GM06990 (cell line): ENCODE data around the gene ANKS1B.

Source experiments
- DNase-seq: peaks from one replicate; pipeline ENCODE4 v3.0.0-alpha.2; 2011; ENCODE audit not compliant: insufficient read length; ENCODE audit errors: extremely low read depth
- H3K27me3 ChIP-seq: replicated peaks from 2 replicates; pipeline ENCODE4 v1.6.0; 2011; ENCODE audit warnings: low read length; ENCODE audit not compliant: control insufficient read depth, insufficient read depth
- H3K36me3 ChIP-seq: 2 replicates; pipeline ENCODE4 v1.5.1; 2011; ENCODE audit warnings: low read length; ENCODE audit not compliant: control insufficient read depth, insufficient read depth
- H3K4me3 ChIP-seq: replicated peaks from 2 replicates; pipeline ENCODE4 v1.5.1; 2011; ENCODE audit warnings: low read depth, mild to moderate bottlenecking, control low read depth, low read length
- CTCF ChIP-seq: IDR thresholded peaks from 2 replicates; pipeline ENCODE4 v1.5.1; 2011; ENCODE audit warnings: low read length, control low read depth, mild to moderate bottlenecking, inconsistent platforms; ENCODE audit not compliant: insufficient read depth, poor library complexity, severe bottlenecking

The ANKS1B gene

GRCh38 chr12:99079811-99080210, 904.9 kb downstream of the ANKS1B start:
- Histone ChIP-seq H3K4me3 (no peak overlapping the region), H3K27me3 (no peaks in the 10 kb centered on the region; the same call in 1 of the 2 replicates), H3K36me3 (no peaks in the 10 kb centered on the region)
- no peak for DNase-seq
- no peak for TF ChIP-seq CTCF

GRCh38 chr12:99068993-99069747, 915.6 kb downstream of the ANKS1B start:
- no peak for DNase-seq
- H3K36me3 ChIP-seq = no peaks in the 10 kb centered on the region
- no peak for TF ChIP-seq CTCF

DNA sequence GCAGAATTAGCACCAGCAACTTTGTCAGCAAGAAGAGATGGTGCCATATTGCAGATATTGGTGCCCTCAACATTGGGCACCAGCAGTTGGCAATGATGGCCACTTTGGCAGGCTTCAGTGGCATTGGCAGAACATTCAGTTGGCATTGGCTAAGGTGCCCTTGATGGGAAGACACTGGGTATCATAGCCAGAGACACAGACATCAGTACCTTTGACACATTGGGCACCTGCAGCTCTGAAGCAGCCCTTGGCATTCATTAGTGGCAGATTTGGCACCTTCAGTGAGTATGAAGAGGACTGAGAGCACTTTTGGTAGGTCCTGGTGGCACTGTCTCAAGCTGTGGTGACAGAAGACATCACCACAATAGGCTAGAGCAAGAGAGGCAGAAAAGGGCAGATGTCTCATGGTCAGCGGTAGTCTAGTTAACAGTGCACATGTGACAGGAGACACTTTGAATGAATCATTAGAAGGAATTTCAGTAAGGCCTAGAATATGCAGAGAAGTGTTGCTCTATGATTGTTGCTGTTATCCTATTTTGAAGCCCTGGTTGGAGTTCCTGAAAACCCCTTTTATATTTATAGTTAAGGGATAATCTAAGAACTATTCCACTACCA, 917.5 kb downstream of the ANKS1B start:
- no peak for DNase-seq
- Histone ChIP-seq H3K4me3 (no peak overlapping the region), H3K27me3 (no peaks in the 10 kb centered on the region; the same call in 1 of the 2 replicates), H3K36me3 (no peaks in the 10 kb centered on the region)
- TF ChIP-seq CTCF = no peak

More at GRCh38 chr12:99068993-99069747, 915.6 kb downstream of the ANKS1B start:
- Histone ChIP-seq H3K4me3 (no peak overlapping the region), H3K27me3 (no peaks in the 10 kb centered on the region; the same call in 1 of the 2 replicates)

DNA sequence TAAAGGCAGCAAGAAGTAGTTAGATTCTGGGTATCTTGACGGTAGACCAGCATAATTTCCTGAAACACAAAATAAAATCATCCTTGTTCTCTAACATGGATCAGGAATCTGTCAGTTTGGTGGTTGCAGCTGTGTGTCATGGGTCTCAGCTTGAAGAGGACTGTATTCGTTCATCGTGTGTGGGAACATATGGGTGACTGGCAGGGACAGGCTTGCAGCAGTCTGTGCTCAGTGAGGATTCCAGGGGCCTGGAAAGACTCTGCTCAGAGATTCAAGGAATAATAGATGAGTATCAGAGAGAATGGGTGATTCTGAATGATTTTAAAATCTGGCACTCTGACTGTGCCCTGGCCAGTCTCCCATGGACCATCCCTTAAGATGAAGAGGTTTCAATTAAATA, 918.0 kb downstream of the ANKS1B start:
- no peak for TF ChIP-seq CTCF
- Histone ChIP-seq H3K27me3 (no peaks in the 10 kb centered on the region; the same call in 1 of the 2 replicates), H3K4me3 (no peak overlapping the region), H3K36me3 (no peaks in the 10 kb centered on the region)
- no peak for DNase-seq

DNA sequence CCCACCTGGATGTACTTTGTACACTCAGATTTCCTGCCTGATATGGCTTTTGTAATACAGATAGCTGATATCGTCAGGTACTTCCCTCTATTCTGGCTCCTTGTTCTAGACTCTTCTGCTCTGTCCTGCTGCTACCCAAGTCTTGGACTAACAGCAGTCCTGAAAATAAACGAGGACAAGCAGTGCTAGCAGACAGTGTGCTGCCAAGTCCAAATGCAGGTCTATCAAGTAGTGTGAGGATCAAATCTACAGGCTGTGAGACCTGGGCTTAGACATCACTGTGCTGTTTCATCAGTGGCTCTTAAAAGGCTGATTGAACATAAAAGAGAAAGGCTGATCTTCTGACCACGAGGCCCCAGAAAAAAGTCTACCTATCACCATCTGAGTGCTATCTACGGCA, 921.6 kb downstream of the ANKS1B start:
- Histone ChIP-seq H3K27me3 (peaks cover 1% of the 10 kb centered on the region; the same call in 1 of the 2 replicates), H3K36me3 (no peaks in the 10 kb centered on the region), H3K4me3 (no peak overlapping the region)
- TF ChIP-seq CTCF = no peak
- no peak for DNase-seq
